GM10248 (cell line): Measurements from ENCODE around the gene HJV.

Experiments
- CTCF ChIA-PET: fragments of 300-600 bp; sonication (Branson Sonifier 250); formaldehyde crosslinking; extraction: SDS; loops from one replicate; lab custom pipeline; 2021; ENCODE audit warnings: antibody characterized with exemption; lab: Yijun Ruan, JAX
- POLR2A ChIA-PET: fragments of 350-650 bp; sonication (Branson Sonifier 250); formaldehyde crosslinking; extraction: SDS; loops from one replicate; lab custom pipeline; 2020; ENCODE audit warnings: antibody characterized with exemption; lab: Yijun Ruan, JAX
- DNase-seq: peaks from one replicate; pipeline ENCODE4 v3.0.0; 2012; ENCODE audit errors: extremely low spot score
- TF ChIP-seq, protein P1 (sequence below): IDR thresholded peaks from 2 replicates; pipeline ENCODE4 v1.5.1; 2012; ENCODE audit warnings: mild to moderate bottlenecking, low read depth; ENCODE audit errors: extremely low read depth, missing control alignments, control extremely low read depth

The HJV gene

DNA sequence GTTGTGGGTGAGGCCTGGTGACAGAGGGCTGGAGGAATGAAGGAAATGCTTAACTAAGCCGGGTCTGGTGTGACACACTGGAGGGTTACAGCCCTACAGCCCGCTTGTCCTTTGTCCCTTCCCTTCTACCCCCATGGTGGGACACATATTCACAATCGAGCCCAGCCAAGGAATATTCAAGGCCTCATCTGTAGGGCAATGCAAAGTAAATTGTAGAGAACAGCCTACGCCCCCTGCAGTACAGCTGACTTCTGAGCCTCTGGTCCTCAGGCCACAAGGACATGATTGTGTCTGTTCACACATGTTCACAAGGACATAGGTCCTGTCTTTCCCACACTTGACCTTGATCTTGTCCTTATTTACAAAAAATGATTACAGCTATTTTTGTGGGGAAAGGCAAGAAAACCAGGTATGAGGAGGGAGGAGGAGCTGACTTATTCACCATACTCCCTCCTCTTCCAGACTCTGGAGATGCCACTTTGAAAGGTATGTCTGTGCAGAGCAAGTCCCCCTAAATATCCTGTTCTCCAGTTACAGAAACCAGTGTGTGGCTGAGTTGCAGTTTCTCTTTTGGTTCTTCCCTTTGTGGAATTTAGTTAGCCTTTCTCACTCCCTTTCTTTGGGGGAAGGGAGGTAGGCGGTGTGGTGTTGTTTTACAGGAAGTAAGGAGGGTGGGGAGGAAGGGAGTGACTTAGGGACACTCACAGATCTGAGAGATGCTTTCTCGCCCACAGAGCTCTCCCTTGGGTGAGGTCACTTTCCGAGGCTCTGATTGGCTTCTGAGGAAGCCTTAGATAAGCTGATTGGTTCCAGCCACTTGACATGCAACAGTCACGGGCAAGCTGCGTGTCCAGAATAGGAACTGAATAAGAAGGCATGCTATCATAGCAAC, 42.4 kb downstream of the HJV start:
- POLR2A ChIA-PET, result interaction anchor here (1.0 to 2.6 kb wide), 10 partner anchors 8 to 119 kb away, joined by 3 to 25 read pairs (median 6); partner anchors contain the start of genes ANKRD34A, LIX1L, POLR3GL and TXNIP
- CTCF ChIA-PET, result interaction anchor here (0.8 to 9.5 kb wide), 21 partner anchors 13 to 134 kb away, joined by 3 to 249 read pairs (median 6); partner anchors contain the start of genes ANKRD34A, HJV, LIX1L and NUDT17
- DNase-seq, result peak; percentile 85
- TF ChIP-seq, protein P1, sequence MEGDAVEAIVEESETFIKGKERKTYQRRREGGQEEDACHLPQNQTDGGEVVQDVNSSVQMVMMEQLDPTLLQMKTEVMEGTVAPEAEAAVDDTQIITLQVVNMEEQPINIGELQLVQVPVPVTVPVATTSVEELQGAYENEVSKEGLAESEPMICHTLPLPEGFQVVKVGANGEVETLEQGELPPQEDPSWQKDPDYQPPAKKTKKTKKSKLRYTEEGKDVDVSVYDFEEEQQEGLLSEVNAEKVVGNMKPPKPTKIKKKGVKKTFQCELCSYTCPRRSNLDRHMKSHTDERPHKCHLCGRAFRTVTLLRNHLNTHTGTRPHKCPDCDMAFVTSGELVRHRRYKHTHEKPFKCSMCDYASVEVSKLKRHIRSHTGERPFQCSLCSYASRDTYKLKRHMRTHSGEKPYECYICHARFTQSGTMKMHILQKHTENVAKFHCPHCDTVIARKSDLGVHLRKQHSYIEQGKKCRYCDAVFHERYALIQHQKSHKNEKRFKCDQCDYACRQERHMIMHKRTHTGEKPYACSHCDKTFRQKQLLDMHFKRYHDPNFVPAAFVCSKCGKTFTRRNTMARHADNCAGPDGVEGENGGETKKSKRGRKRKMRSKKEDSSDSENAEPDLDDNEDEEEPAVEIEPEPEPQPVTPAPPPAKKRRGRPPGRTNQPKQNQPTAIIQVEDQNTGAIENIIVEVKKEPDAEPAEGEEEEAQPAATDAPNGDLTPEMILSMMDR, result peak; percentile 42

DNA sequence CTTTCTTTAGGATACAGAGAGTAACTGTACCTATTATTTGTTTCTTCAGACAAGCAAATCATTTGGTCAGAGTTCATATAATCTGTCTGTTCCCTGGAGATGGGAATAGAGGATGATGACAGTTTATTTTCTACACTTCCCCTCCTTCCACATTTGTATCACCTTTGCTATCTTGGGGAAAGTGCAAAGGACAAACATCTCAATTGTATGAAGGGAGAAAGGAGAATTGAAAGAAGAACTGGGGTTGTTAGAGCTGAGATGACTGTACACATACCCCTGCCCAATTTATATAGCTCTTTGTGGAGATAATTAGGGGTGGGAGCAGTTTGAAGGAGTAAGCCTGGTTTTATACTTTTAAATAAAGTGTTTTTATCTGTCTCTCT, 43.1 kb downstream of the HJV start:
- CTCF ChIA-PET, result interaction anchor here (0.8 to 9.5 kb wide), 22 partner anchors 12 to 134 kb away, joined by 3 to 249 read pairs (median 6); partner anchors contain the start of genes ANKRD34A, HJV, LIX1L and NUDT17
- no peak for DNase-seq
- TF ChIP-seq, protein P1, result no peak
- POLR2A ChIA-PET, result interaction anchor here (1.1 to 2.6 kb wide), 6 partner anchors 9 to 21 kb away, joined by 4 to 25 read pairs (median 8); partner anchors contain the start of genes ANKRD34A, LIX1L and POLR3GL

DNA sequence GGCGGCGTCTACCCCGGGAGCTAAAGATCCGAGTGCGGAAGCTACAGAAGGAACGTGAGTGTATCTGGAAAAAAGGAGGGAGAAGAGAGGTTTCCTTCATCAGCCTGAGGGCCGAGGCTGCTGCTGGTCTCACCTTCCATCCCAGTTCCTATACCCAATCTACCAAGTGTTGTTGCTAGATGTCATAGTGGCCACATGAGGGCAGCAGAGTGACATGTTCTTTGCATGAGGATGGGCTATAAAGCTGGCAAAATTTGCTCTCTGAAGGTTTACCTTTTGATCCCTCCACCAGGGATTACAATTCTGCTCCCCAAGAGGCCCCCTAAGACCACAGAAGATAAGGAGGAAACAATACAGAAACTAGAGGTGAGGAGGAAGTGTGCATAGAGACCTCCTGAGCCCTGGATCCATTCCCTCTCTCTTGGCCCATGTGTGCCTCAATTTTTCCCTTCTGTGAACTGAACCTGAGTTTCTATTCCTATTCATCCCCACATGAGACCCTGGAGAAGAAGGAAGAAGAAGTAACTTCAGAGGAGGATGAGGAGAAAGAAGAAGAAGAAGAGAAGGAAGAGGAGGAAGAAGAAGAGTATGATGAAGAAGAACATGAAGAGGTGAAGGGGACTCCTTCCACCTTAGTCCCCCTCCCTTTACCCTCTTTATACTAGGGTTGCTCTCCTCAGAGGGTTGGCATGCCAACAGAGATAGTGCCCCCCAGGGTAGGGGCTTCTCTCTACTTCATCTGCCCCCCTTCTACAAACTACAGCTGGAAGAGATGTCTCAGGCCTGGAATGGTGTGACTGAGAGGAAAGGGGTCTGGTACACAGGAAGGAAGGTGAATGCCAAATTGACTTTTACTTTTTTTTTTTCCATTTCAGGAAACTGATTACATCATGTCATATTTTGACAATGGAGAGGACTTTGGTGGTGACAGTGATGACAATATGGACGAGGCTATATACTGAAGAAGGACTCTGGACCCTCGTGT, 43.8 kb downstream of the HJV start:
- TF ChIP-seq, protein P1, result peak; percentile 87
- peak; percentile 78 for DNase-seq
- CTCF ChIA-PET, result interaction anchor here (0.8 to 9.5 kb wide), 27 partner anchors 12 to 133 kb away, joined by 3 to 249 read pairs (median 5); partner anchors contain the start of genes ANKRD34A, HJV, LIX1L and NUDT17
- POLR2A ChIA-PET, result interaction anchor here (1.5 kb wide), 1 partner anchor 13 kb away, joined by 4 read pairs; the partner anchor contains the start of genes ANKRD34A and POLR3GL

DNA sequence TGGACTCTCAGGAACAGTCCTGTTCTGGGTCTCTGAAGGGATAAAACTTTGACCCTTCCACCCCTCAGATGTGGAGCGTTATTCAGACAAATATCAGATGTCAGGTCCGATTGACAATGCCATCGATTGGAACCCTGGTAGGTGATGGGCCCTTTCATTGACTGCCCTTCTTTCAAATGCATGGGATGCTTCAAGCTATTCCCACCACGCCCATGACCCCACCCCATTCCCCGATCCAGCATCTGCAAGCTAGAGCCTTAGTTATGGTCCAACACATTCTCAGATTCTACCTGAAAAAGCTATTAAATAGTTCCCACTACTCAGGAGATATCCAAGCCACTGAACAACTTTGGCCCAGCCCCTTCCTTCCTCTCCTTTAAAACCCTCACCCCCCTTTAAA, 44.5 kb downstream of the HJV start:
- DNase-seq, result no peak
- POLR2A ChIA-PET, result interaction anchor here (1.5 kb wide), 1 partner anchor 13 kb away, joined by 4 read pairs; the partner anchor contains the start of genes ANKRD34A and POLR3GL
- CTCF ChIA-PET, result interaction anchor here (0.8 to 9.5 kb wide), 23 partner anchors 11 to 132 kb away, joined by 3 to 249 read pairs (median 5); partner anchors contain the start of genes ANKRD34A, HJV, LIX1L and NUDT17
- TF ChIP-seq, protein P1, result no peak

DNA sequence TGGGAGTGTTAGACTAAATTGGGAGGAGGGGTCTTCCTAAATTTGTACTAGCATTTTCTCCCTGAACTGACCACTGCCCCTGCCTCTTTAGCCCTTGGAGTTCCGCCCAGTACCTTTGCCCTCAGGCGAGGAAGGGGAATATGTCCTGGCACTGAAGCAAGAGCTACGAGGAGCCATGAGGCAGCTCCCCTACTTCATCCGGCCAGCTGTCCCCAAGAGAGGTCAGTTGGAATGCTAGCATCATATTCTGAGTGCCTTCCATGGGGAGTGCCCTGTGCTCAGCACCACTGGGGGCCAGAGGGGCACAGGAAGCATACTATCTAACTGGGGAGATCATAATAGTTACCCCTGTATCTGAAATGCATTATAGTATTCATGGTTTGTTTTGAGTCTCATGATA, 46.3 kb downstream of the HJV start:
- DNase-seq, result no peak
- ChIA-PET POLR2A (no interaction called here), CTCF (interaction anchor here (0.7 to 9.5 kb wide), 4 partner anchors 9 to 60 kb away, joined by 3 to 249 read pairs (median 120); partner anchors contain the start of gene TXNIP)
- TF ChIP-seq, protein P1, result no peak

DNA sequence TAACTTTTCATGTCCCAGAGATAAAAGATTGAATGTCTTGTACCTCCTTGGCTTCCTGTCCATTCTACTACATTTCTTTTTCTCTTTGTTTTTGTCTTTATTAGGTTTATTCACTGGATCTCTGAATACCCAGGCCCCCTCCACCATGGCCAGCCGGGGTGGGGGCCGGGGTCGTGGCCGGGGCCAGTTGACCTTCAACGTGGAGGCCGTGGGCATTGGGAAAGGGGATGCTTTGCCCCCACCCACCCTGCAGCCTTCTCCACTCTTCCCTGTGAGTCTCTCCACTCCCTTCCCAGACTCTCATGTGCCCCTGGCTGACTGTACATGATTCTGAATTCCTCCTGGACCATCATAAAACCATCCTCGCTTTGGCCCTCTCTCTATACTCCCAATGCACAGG, 46.8 kb downstream of the HJV start:
- DNase-seq, result no peak
- TF ChIP-seq, protein P1, result no peak
- ChIA-PET POLR2A (no interaction called here), CTCF (interaction anchor here (0.7 to 6.7 kb wide), 3 partner anchors 8 to 61 kb away, joined by 3 to 249 read pairs (median 63); no protein-coding TSS in a partner anchor)
